ENCODE data around the gene PTPA. TPM values are rescaled to one million over a fixed set of nuclear protein-coding genes. Genes with fewer than 3 reads are reported as not detected.

Gene PTPA
- total and polyA plus RNA-seq, 9 of the 15 experiments (the other 6 are each of a cell fraction or from before 2014, with no cell fraction given) = 1.7 to 121 (median 72.6) TPM

DNA sequence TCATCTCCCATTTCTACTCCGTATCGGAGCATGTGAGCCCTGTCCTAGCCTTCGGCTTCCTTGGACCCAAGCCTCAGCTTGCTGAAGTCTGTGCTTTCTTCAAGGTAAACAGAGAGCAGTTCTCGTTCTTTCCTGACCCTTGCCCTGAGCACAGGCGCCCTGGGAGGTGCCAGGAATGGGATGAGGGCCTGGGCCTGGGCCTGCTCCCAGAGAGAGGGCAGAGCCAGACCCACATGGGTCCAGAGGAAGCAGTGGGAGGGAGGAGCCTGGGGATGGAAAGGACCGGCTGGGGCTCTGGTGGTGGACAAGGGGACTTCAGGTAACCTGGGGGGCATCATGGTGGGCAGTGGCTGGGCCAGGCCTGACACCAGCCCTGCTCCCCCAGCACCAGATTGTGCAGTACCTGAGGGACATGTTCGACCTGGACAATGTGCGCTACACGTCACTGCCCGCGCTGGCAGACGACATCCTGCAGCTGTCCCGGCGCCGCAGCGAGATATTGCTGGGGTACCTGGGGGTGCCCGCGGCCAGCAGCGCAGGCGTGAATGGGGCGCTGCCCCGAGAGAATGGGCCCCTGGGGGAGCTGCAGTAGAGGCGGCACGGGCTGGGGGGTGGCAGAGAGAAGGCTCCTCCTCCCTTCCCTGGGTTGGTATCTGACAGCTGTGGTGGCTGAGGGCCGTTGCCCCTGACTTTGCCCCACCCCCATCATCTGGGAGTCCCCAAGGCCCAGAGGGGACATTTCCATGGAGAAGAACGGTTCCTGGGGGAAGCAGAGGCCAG lies 41.2 kb upstream of the PTPA start (continued):
- TF ChIP-seq, protein P1, sequence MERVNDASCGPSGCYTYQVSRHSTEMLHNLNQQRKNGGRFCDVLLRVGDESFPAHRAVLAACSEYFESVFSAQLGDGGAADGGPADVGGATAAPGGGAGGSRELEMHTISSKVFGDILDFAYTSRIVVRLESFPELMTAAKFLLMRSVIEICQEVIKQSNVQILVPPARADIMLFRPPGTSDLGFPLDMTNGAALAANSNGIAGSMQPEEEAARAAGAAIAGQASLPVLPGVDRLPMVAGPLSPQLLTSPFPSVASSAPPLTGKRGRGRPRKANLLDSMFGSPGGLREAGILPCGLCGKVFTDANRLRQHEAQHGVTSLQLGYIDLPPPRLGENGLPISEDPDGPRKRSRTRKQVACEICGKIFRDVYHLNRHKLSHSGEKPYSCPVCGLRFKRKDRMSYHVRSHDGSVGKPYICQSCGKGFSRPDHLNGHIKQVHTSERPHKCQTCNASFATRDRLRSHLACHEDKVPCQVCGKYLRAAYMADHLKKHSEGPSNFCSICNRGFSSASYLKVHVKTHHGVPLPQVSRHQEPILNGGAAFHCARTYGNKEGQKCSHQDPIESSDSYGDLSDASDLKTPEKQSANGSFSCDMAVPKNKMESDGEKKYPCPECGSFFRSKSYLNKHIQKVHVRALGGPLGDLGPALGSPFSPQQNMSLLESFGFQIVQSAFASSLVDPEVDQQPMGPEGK (CRISPR knock-in tag; IDR thresholded peaks at IDR 0.05; ENCODE audit: borderline replicate concordance) = no peak
- TF ChIP-seq, protein P2, sequence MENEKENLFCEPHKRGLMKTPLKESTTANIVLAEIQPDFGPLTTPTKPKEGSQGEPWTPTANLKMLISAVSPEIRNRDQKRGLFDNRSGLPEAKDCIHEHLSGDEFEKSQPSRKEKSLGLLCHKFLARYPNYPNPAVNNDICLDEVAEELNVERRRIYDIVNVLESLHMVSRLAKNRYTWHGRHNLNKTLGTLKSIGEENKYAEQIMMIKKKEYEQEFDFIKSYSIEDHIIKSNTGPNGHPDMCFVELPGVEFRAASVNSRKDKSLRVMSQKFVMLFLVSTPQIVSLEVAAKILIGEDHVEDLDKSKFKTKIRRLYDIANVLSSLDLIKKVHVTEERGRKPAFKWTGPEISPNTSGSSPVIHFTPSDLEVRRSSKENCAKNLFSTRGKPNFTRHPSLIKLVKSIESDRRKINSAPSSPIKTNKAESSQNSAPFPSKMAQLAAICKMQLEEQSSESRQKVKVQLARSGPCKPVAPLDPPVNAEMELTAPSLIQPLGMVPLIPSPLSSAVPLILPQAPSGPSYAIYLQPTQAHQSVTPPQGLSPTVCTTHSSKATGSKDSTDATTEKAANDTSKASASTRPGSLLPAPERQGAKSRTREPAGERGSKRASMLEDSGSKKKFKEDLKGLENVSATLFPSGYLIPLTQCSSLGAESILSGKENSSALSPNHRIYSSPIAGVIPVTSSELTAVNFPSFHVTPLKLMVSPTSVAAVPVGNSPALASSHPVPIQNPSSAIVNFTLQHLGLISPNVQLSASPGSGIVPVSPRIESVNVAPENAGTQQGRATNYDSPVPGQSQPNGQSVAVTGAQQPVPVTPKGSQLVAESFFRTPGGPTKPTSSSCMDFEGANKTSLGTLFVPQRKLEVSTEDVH (IDR thresholded peaks at IDR 0.05; ENCODE audit: low read depth, partially characterized antibody) = no peak
- TF ChIP-seq HOXB6 (CRISPR knock-in tag; IDR thresholded peaks at IDR 0.05; ENCODE audit: borderline replicate concordance) = no peak
- TF ChIP-seq, protein P3, sequence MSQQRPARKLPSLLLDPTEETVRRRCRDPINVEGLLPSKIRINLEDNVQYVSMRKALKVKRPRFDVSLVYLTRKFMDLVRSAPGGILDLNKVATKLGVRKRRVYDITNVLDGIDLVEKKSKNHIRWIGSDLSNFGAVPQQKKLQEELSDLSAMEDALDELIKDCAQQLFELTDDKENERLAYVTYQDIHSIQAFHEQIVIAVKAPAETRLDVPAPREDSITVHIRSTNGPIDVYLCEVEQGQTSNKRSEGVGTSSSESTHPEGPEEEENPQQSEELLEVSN (IDR thresholded peaks at IDR 0.05; ENCODE audit: borderline replicate concordance in 1 of 2, extremely low read depth in 1 of 2, insufficient read depth in 1 of 2, insufficient read length in 1 of 2, low read depth in 1 of 2, low read length in 1 of 2, poor library complexity in 1 of 2, severe bottlenecking in 1 of 2) = no peak
- no peak for TF ChIP-seq POLR2G (IDR thresholded peaks at IDR 0.05; ENCODE audit: low read depth, low read length)
- TF ChIP-seq, protein P4, sequence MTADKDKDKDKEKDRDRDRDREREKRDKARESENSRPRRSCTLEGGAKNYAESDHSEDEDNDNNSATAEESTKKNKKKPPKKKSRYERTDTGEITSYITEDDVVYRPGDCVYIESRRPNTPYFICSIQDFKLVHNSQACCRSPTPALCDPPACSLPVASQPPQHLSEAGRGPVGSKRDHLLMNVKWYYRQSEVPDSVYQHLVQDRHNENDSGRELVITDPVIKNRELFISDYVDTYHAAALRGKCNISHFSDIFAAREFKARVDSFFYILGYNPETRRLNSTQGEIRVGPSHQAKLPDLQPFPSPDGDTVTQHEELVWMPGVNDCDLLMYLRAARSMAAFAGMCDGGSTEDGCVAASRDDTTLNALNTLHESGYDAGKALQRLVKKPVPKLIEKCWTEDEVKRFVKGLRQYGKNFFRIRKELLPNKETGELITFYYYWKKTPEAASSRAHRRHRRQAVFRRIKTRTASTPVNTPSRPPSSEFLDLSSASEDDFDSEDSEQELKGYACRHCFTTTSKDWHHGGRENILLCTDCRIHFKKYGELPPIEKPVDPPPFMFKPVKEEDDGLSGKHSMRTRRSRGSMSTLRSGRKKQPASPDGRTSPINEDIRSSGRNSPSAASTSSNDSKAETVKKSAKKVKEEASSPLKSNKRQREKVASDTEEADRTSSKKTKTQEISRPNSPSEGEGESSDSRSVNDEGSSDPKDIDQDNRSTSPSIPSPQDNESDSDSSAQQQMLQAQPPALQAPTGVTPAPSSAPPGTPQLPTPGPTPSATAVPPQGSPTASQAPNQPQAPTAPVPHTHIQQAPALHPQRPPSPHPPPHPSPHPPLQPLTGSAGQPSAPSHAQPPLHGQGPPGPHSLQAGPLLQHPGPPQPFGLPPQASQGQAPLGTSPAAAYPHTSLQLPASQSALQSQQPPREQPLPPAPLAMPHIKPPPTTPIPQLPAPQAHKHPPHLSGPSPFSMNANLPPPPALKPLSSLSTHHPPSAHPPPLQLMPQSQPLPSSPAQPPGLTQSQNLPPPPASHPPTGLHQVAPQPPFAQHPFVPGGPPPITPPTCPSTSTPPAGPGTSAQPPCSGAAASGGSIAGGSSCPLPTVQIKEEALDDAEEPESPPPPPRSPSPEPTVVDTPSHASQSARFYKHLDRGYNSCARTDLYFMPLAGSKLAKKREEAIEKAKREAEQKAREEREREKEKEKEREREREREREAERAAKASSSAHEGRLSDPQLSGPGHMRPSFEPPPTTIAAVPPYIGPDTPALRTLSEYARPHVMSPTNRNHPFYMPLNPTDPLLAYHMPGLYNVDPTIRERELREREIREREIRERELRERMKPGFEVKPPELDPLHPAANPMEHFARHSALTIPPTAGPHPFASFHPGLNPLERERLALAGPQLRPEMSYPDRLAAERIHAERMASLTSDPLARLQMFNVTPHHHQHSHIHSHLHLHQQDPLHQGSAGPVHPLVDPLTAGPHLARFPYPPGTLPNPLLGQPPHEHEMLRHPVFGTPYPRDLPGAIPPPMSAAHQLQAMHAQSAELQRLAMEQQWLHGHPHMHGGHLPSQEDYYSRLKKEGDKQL (CRISPR knock-in tag; IDR thresholded peaks at IDR 0.05; ENCODE audit: borderline replicate concordance) = no peak
- TF ChIP-seq ZC3H4 (CRISPR knock-in tag; IDR thresholded peaks at IDR 0.05; ENCODE audit: borderline replicate concordance) = no peak
- TF ChIP-seq MECOM (CRISPR knock-in tag; IDR thresholded peaks at IDR 0.05) = no peak
- TF ChIP-seq ATF7 (IDR thresholded peaks at IDR 0.05) = no peak
- TF ChIP-seq MCM7 (IDR thresholded peaks at IDR 0.05) = no peak
- TF ChIP-seq MYNN (IDR thresholded peaks at IDR 0.05) = no peak
- TF ChIP-seq MYNN (CRISPR knock-in tag; IDR thresholded peaks at IDR 0.05) = no peak
- TF ChIP-seq NR4A1 (CRISPR knock-in tag; IDR thresholded peaks at IDR 0.05) = no peak
- 0 out of 2 replicates have a peak, but pooled peaks have one; percentile 5 for TF ChIP-seq NR4A1 (tag; IDR thresholded peaks at IDR 0.05)
